ENCODE measurements around the gene TMEM53.

TMEM53 gene

GRCh38 chr1:44696789-44697345 lies 22.6 kb upstream of the TMEM53 start:
- no peak for DNase-seq

DNA sequence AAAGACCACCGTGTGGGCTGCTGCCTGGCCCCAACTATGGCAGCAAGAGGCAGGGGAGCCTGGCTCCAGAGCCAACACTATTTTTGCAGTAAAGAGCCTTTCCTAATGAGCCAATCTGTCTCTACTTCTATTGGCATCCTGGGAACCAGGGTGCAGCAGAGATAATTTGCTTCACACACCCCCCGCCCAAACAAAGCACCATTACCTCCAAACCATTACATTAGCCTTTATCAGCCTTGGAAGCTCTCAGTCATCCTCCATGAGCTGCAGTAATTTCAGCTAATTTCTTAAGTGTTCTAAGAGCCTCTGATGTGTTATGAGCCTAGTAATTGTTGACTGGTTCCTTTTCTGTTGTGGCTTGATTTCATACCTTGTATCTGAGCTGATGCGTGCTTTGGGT lies 21.8 kb upstream of the TMEM53 start:
- no peak for DNase-seq

DNA sequence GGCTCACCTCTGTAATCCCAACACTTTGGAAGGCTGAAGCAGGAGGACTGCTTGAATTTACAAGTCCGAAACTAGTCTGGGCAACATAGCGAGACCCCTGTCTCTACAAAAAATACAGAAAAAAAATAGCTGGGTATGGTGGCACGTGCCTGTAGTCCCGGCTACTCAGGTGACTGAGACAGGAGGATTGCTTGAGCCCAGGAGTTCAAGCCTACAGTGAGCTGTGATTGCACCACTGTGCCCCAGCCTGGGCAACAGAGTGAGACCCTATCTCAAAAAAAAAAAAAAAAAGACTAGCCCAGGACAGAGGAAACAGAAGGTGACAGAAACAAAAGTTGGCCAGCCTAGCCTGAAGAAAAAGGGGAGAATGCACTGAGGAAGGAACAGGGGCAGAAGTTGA lies 21.4 kb upstream of the TMEM53 start:
- DNase-seq: no peak

GRCh38 chr1:44694863-44695478 lies 20.7 kb upstream of the TMEM53 start:
- DNase-seq: no peak

DNA sequence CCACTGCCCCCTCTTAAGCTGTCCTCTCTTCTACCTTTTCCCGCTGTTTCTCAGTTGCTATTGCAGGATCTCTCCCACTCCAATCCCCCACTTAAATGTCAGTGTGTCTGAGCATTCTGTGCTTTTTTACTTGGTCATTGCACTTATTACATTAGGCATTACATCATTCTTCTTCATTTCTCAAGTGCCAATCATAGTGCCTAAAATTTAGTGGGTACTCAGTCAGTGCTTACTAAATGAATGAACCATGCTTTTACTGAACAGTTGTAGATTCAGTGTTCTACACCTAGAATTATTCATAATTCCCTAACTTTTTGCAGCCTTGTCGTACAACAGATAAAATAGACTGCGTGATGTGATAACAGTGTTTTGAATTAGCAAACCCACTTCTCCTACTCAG lies 19.6 kb upstream of the TMEM53 start:
- no peak for DNase-seq

DNA sequence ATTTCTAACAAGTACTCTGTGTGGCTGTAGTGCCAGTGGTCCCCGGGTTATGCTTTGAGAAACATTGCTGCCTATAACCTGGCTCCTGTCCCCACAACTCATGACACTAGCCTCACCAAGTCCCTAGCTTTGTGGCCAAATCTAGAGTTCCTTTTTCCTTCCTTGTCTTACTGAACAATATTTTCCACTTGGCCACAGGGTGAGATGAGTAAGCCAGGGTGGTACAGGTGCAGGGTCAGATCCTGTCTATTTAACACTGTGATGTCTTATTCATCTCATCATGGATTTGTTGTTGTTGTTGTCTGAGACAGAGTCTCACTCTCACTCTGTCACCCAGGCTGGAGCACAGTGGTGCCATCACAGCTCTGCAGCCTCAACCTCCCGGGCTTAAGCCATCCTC lies 18.9 kb upstream of the TMEM53 start:
- DNase-seq: no peak

DNA sequence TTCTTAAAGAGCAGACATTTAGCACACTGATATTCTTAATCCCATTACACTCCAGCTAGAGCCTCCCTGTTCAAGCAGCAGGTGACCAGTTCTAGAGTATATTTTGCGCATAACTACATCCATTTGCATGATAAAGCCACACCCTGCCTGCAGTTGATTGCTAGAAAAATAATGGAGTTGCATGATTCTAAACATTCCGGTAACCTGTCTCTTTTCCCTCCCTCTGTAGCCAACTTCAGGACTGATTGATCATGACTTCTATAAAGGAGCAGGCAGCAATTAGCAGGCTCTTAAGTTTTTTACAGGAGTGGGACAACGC lies 15.1 kb upstream of the TMEM53 start:
- no peak for DNase-seq

- DNase-seq: no peak
Measured at GRCh38 chr1:44688760-44689446, 14.6 kb upstream of the TMEM53 start.

DNA sequence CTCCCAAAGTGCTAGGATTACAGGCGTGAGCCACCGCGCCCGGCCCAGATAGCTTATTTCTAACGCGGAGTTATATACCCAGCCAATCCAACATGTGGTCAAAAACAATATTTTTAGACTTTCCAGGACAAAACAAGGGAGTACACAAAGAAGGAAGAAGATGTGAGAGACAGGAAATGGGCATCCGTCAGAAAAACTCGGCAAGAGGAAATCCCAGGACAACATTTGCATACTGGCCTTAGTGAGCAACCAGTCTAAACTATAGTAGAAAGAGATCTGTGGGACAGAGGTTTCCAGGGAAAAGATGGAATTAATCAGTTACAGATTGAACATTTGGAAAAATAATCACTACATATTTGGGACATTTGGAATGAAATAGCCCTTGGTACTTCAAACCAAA lies 11.6 kb upstream of the TMEM53 start:
- no peak for DNase-seq

DNA sequence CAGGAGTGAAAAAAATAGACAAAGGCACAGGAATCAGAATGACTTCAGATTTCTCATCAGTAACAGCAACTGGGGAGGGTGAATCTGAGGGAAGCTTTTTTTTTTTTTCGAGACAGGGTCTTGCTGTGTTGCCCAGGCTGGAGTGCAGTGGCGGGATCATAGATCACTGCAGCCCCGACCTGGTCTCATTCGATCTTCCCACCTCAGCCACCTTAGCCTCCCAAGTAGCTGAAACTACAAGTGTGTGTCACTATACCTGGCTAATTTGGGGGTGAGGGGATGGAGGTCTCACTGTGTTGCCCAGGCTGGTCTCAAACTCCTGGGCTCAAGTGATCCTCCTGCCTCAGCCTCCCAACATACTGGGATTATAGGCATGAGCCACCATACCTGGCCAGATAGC lies 10.9 kb upstream of the TMEM53 start:
- no peak for DNase-seq

DNA sequence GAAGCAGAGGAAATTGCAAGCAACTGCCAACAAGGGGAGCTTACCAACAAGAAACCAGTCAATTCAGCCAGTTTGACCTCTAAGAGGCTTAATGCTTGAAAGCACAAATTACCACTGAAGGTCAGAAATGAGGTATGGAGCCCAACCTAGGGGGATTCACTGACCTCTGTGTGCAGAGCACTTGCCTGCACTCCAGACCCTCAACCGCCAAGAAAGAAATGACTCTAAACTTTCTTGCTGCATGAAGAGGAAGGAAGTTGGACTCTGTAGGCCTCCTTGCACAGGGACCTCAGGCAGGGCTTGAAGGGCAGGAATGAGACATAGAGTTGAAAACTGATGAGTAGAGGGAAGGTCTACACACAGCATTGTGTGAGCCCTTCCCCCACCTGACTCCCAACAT lies 10.2 kb upstream of the TMEM53 start:
- DNase-seq: no peak

DNA sequence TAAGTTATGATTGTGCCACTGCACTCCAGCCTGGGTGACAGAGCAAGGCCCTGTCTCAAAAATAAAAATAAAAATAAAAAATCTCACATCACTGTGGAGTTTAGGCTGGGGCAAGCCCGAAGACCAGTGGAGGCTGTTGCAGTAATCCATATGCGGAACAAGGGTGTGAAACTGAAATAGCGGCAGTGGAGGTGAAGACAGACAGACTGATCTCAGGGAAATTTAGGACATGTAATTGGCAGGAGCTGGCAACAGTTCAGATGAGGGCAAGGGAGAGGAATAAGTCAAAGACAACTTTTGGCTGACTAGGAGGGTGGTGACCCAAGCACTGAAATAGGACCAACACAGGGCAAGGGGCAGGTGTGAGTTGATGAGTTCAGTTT lies 8.6 kb upstream of the TMEM53 start:
- no peak for DNase-seq

GRCh38 chr1:44681905-44682882 lies 7.9 kb upstream of the TMEM53 start:
- DNase-seq: no peak

DNA sequence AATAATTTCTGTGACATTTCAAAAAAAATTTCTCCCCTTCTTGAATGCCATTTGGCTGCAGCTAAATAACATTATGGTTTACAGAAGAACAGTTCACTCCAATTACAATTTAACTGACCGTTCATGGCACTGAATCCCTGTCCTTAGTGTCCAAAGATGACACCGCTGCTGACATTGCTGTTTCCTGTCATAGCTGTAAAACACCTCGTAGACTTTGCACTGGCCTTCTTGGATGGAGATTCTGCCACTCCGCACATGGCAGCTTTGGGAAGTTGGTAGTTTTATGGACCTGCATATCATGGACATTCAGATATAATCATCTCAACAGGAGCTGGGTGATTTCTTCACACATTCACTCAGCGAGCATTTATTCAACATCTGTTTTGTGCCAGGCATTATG lies 5.2 kb upstream of the TMEM53 start:
- no peak for DNase-seq

DNA sequence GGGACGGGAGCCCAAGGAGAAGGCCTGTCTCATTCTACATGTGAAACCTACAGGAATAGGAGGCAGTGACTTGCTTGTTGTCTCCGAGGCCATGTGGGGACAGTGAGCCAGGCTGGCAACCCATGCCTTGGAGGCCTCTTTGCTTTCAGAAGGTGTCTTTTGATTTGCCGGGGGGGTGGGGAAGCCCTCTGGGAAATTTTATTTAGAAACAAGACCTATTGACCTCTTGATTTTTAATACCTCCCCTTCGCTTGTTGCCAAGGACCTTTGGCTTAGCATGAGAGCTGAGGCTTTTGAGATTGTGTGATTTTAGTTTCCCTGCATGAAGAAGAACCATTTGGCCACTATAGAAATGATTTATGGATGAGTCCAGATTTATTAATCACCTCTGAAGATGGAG lies 4.3 kb upstream of the TMEM53 start:
- DNase-seq: no peak

- DNase-seq: no peak
Measured at GRCh38 chr1:44678120-44678519, 3.8 kb upstream of the TMEM53 start.

DNA sequence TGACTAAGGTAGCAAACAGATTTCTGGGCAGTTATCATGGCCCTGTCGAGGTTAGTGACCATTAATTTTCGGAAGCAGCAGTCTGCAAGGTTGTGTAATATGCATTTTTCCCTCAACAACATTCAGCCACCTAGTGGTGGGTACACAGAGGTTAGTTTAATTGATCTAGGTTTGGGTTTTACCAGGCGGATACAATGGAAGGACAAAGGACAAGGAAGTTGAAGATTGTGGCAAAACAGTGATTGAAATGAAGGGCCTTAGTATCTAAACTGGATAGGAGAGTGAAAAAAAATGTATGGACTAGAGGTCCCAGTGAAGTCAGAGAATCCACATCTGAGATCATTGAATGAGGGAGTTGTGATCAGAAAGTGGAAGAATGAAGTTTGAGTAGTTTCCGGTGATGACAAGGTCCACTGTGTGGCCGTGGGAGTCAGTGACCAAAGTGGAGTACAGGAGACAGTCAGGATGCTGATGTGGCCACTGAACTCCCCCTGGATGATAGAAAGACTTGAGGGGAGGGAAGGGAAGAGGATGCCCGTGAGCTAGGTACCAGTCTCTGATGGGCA lies 3.0 kb upstream of the TMEM53 start:
- DNase-seq: no peak

- no peak for DNase-seq
Measured at GRCh38 chr1:44676484-44677200, 2.4 kb upstream of the TMEM53 start.

DNA sequence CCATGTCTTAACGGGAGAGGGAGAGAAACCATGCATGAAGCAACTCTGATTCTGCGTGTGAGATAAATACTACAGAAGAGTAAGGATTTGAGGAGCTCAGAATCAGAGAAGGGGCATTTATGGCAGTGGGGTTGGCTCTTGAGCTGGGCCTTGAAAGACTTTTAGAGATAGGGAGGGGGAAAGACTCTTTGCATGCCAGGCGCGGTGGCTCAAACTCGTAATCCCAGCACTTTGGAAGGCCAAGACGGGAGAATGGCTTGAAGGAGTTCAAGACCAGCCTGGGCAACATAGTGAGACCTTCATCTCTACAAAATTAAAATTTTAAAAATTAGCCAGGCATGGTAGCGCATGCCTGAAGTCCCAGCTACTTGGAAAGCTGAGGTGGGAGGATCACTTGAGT lies 905 bp upstream of the TMEM53 start:
- DNase-seq: no peak

DNA sequence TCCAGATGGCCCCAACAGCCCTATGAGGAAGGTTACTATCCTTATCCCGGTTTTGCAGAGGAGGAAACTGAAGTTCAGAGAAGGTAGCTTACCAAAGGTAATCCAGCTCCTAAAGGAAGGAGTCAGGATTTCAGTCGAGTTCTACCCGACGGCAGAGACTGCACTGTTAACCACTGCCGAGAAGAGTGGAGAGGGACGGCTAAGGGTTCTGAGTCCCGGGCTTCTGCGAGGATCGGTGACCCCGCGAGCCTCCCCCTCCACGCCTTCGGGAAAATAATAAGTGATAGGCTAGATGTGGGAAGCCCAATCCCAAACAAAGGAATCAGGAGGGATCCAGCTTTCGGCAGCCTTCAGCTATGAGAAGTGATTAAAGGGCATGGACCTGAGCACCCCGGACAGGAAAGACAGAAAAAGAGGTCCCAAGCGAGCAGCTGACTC lies 587 bp downstream of the TMEM53 start:
- no peak for DNase-seq

DNA sequence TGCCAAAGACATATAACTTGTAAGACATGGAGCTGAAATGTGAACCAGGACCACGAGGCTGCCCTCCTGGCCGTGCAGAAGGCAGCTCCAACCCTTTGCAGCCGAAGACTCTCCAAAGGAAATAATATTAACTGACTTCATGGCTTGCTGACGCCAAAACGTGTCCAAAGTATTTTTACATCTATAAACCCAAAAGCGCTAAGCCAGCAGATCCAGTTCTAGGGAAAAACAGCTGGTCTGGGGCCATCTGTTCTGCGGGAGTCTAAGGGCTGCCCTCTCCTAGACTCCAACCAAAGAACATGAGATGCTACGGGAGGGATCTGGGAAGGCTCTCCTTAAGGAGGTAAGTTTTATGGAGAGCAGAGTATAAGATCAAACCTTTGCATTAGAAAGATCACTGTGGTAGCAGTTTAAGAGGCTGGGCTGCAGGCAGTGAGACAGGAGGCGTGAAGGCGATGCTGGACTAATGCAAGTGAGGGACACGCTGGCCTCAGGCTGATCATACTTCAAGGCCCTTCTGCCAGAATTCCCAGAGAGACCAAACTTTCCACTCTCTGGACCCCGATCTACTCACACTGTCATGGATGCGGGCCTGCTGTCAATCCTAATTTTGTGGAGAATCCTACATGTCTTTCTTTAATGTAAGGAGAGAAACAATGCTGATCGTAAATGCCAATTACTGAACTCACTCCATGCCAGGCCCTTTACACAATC lies 1.2 kb downstream of the TMEM53 start:
- DNase-seq: no peak
